Effector memory CD4-positive, alpha-beta T cell (primary cell): ENCODE data around the gene NUP214.
"Not testable (repeated sequence)": the region's sequence is repeated elsewhere in the genome, so short reads cannot be mapped to it uniquely, and the experiment has no call there.

Source experiments
- DNase-seq, 3 donors: peaks; one replicate each; pipeline ENCODE4 v3.0.0-alpha.2; 2020
- H3K27ac ChIP-seq: 2 replicates; pipeline ENCODE4 v1.7.0; 2013; ENCODE audit warnings: mild to moderate bottlenecking, low read length, moderate library complexity; ENCODE audit not compliant: insufficient read depth, poor library complexity, severe bottlenecking
- H3K27me3 ChIP-seq: replicated peaks from 2 replicates; pipeline ENCODE4 v1.7.0; 2013; ENCODE audit warnings: mild to moderate bottlenecking, low read length; ENCODE audit not compliant: insufficient read depth, control insufficient read depth, poor library complexity, severe bottlenecking
- H3K36me3 ChIP-seq: 2 replicates; pipeline ENCODE4 v1.7.0; 2013; ENCODE audit warnings: mild to moderate bottlenecking, low read length, moderate library complexity; ENCODE audit not compliant: control insufficient read depth, insufficient read depth
- H3K4me1 ChIP-seq: 2 replicates; pipeline ENCODE4 v1.7.0; 2013; ENCODE audit warnings: low read length, mild to moderate bottlenecking; ENCODE audit not compliant: control insufficient read depth, insufficient read depth, poor library complexity, severe bottlenecking
- H3K4me3 ChIP-seq: 2 replicates; pipeline ENCODE4 v1.7.0; 2013; ENCODE audit warnings: low read length, low read depth, mild to moderate bottlenecking; ENCODE audit not compliant: insufficient read depth, poor library complexity, severe bottlenecking
- H3K9me3 ChIP-seq: 2 replicates; pipeline ENCODE4 v1.7.0; 2013; ENCODE audit warnings: mild to moderate bottlenecking, low read length, moderate library complexity; ENCODE audit not compliant: control insufficient read depth

NUP214 gene

DNA sequence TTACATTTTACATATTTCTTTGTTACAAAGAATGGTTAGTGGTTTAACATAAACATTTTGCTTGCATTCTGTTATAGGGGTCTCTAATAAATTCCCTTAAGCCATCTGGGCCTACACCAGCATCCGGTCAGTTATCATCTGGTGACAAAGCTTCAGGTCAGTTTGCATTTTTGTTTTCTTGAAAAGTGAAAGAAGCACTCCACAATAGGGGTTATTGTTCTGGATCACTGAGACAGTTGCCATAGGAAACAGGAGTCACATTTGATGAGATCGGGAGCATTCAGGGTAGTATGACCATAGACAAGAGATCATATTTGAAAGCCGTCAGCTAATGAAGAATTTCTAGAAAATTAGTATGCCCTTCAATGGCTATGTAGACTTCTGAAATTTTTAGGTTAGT, 63.6 kb downstream of the NUP214 start:
- no peak for DNase-seq
- Histone ChIP-seq H3K27me3 (no peaks in the 10 kb centered on the region), H3K36me3 (peaks cover 53% of the 10 kb centered on the region), H3K4me1 (no peaks in the 10 kb centered on the region), H3K27ac (no peak overlapping the region), H3K4me3 (no peak overlapping the region), H3K9me3 (no peaks in the 10 kb centered on the region)

- peaks cover 57% of the 10 kb centered on the region for H3K36me3 ChIP-seq
- no peaks in the 10 kb centered on the region for H3K9me3 ChIP-seq
- no peak for DNase-seq
- no peak overlapping the region for H3K27ac ChIP-seq
- H3K4me3 ChIP-seq: no peak overlapping the region
- H3K27me3 ChIP-seq: no peaks in the 10 kb centered on the region
- H3K4me1 ChIP-seq: no peaks in the 10 kb centered on the region
Observed at GRCh38 chr9:131190191-131190590, 64.8 kb downstream of the NUP214 start.

DNA sequence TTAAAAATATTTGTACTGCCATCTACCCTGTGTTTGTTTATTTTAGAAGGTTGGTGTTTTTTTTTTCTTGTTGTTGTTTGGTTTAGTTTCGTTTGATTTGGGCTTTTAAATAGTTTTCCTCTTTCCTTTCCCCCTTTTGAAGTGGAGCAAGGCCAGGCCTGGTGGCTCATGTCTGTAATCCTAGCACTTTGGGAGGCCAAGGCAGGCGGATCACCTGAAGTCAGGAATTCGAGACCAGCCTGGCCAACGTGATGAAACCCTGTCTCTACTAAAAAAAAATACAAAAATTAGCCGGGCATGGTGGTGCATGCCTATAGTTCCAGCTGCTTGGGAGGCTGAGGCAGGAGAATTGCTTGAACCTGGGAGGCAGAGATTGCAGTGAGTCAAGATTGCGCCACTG, 65.6 kb downstream of the NUP214 start:
- not testable (repeated sequence) for H3K9me3 ChIP-seq, H3K4me3 ChIP-seq, H3K27ac ChIP-seq, H3K4me1 ChIP-seq, DNase-seq, H3K27me3 ChIP-seq
- peaks cover 57% of the 10 kb centered on the region for H3K36me3 ChIP-seq

- no peaks in the 10 kb centered on the region for H3K27me3 ChIP-seq
- no peak overlapping the region for H3K4me3 ChIP-seq
- H3K27ac ChIP-seq: no peak overlapping the region
- peaks cover 56% of the 10 kb centered on the region for H3K36me3 ChIP-seq
- H3K9me3 ChIP-seq: no peaks in the 10 kb centered on the region
- H3K4me1 ChIP-seq: no peaks in the 10 kb centered on the region
- no peak for DNase-seq
Observed at GRCh38 chr9:131191857-131192256, 66.5 kb downstream of the NUP214 start.

- Histone ChIP-seq H3K27me3 (no peaks in the 10 kb centered on the region), H3K27ac (no peak overlapping the region), H3K36me3 (peaks cover 60% of the 10 kb centered on the region), H3K9me3 (no peaks in the 10 kb centered on the region), H3K4me1 (no peaks in the 10 kb centered on the region), H3K4me3 (no peak overlapping the region)
- DNase-seq: no peak
Observed at GRCh38 chr9:131193051-131193450, 67.7 kb downstream of the NUP214 start.

DNA sequence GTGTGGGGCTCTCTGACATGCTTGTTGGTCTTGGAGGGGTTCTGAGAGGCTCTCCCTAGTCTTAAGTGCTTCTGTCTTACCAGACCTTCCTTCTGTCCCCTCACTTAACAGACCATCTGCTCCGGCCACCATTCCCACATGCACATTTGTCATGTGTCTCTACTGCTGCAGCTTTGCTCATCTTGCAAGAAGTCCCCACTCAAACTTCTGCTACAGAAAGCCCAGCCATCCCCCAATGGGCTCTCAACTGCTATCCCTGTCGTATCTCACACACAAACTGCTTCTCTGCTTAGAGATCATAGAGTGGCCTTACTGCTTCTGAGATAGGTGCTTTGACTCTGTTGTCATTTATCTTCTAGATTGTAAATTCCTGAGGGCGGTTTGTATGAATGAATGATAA, 69.4 kb downstream of the NUP214 start:
- H3K4me3 ChIP-seq: no peak overlapping the region
- H3K36me3 ChIP-seq: peaks cover 58% of the 10 kb centered on the region
- H3K9me3 ChIP-seq: no peaks in the 10 kb centered on the region
- H3K27me3 ChIP-seq: no peaks in the 10 kb centered on the region
- DNase-seq: no peak
- no peaks in the 10 kb centered on the region for H3K4me1 ChIP-seq
- no peak overlapping the region for H3K27ac ChIP-seq

DNA sequence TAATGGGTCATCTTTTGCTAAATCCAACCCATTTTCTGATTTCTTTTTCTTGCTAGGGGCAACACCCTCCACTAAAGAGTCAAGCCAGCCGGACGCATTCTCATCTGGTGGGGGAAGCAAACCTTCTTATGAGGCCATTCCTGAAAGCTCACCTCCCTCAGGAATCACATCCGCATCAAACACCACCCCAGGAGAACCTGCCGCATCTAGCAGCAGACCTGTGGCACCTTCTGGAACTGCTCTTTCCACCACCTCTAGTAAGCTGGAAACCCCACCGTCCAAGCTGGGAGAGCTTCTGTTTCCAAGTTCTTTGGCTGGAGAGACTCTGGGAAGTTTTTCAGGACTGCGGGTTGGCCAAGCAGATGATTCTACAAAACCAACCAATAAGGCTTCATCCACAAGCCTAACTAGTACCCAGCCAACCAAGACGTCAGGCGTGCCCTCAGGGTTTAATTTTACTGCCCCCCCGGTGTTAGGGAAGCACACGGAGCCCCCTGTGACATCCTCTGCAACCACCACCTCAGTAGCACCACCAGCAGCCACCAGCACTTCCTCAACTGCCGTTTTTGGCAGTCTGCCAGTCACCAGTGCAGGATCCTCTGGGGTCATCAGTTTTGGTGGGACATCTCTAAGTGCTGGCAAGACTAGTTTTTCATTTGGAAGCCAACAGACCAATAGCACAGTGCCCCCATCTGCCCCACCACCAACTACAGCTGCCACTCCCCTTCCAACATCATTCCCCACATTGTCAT, 72.0 kb downstream of the NUP214 start:
- Histone ChIP-seq H3K36me3 (peaks cover 61% of the 10 kb centered on the region), H3K4me3 (no peak overlapping the region), H3K27ac (no peak overlapping the region), H3K27me3 (no peaks in the 10 kb centered on the region), H3K9me3 (no peaks in the 10 kb centered on the region), H3K4me1 (no peaks in the 10 kb centered on the region)
- no peak for DNase-seq

DNA sequence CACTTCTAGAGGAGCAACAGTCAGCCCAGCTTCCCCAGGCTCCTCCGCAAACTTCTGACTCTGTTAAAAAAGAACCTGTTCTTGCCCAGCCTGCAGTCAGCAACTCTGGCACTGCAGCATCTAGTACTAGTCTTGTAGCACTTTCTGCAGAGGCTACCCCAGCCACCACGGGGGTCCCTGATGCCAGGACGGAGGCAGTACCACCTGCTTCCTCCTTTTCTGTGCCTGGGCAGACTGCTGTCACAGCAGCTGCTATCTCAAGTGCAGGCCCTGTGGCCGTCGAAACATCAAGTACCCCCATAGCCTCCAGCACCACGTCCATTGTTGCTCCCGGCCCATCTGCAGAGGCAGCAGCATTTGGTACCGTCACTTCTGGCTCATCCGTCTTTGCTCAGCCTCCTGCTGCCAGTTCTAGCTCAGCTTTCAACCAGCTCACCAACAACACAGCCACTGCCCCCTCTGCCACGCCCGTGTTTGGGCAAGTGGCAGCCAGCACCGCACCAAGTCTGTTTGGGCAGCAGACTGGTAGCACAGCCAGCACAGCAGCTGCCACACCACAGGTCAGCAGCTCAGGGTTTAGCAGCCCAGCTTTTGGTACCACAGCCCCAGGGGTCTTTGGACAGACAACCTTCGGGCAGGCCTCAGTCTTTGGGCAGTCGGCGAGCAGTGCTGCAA, 72.8 kb downstream of the NUP214 start:
- no peaks in the 10 kb centered on the region for H3K4me1 ChIP-seq
- no peak for DNase-seq
- H3K4me3 ChIP-seq: no peak overlapping the region
- H3K36me3 ChIP-seq: peaks cover 58% of the 10 kb centered on the region
- no peaks in the 10 kb centered on the region for H3K9me3 ChIP-seq
- no peak overlapping the region for H3K27ac ChIP-seq
- no peaks in the 10 kb centered on the region for H3K27me3 ChIP-seq

GRCh38 chr9:131201856-131202255, 76.5 kb downstream of the NUP214 start:
- Histone ChIP-seq H3K4me3 (no peak overlapping the region), H3K9me3 (no peaks in the 10 kb centered on the region), H3K36me3 (peaks cover 43% of the 10 kb centered on the region), H3K4me1 (no peaks in the 10 kb centered on the region), H3K27ac (no peak overlapping the region), H3K27me3 (no peaks in the 10 kb centered on the region)
- DNase-seq: no peak

DNA sequence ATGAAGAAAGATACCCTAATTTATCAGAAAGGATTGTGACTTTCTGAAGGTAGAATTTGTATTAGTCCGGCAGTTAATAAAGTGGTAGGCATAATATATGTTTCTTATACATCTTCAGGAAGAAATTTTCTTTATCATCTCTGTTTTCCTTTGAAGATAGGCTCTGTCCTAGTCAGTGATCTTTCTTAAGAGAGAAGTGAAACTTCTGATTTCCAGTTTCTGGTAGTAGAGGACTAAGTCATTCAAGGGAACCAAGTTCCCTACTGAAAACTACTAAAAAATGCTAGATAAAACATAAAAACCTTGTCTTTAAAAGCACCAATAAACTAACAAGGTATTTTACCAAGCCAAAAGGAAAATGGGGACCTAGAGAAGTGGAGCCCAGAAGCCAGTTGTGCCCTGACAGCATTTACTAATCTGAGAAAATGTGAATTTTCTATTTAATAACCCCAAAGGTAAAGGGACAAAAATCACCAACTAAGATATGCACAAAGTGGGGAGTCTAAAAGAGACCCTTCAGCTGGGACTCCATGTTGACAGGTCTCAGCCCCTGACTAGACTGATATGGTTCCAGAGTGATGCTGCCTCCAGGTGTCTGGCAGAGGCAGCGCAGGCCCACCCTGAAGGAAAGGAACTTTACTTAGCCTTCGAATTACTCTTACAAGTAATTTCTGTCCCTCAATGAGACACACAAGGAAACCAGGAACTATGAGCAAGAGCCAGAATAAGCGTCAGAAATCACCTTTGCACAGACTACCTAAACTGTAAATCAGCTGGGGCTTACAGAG, 78.2 kb downstream of the NUP214 start:
- peaks cover 33% of the 10 kb centered on the region for H3K36me3 ChIP-seq
- DNase-seq: no peak
- no peak overlapping the region for H3K27ac ChIP-seq

More for the DNA sequence above, 78.2 kb downstream of the NUP214 start:
- no peaks in the 10 kb centered on the region for H3K4me1 ChIP-seq
- H3K4me3 ChIP-seq: no peak overlapping the region
- no peaks in the 10 kb centered on the region for H3K27me3 ChIP-seq
- no peaks in the 10 kb centered on the region for H3K9me3 ChIP-seq
